H9 (cell line): ENCODE data around the gene ATF2. TPM values are rescaled to one million over a fixed set of nuclear protein-coding genes. Genes with fewer than 3 reads are reported as not detected.
A peak's percentile ranks its signal among the peaks of the same experiment; 100 is the strongest.

Source experiments
- DNase-seq: peaks from one replicate; pipeline ENCODE4 v3.0.0-alpha.2; 2017
- H2AFZ ChIP-seq: one replicate; pipeline ENCODE4 v1.6.1; 2013; ENCODE audit warnings: mild to moderate bottlenecking, low read length, control low read depth, moderate library complexity
- H2AK5ac ChIP-seq: 2 replicates; pipeline ENCODE4 v1.6.1; 2013; ENCODE audit warnings: low read length, control low read depth, mixed read lengths; ENCODE audit not compliant: insufficient read length
- H2BK120ac ChIP-seq: one replicate; pipeline ENCODE4 v1.6.1; 2013; ENCODE audit warnings: low read depth, mild to moderate bottlenecking, low read length, control low read depth, inconsistent platforms; ENCODE audit not compliant: poor library complexity, severe bottlenecking
- H2BK12ac ChIP-seq: 2 replicates; pipeline ENCODE4 v1.6.1; 2013; ENCODE audit warnings: low read length, control low read depth, mixed read lengths, low read depth; ENCODE audit not compliant: insufficient read length
- H2BK15ac ChIP-seq: 2 replicates; pipeline ENCODE4 v1.6.1; 2013; ENCODE audit warnings: low read depth, low read length, control low read depth
- H2BK20ac ChIP-seq: one replicate; pipeline ENCODE4 v1.6.1; 2013; ENCODE audit warnings: low read depth, mild to moderate bottlenecking, low read length, control low read depth, inconsistent platforms; ENCODE audit not compliant: poor library complexity, severe bottlenecking
- H2BK5ac ChIP-seq: 2 replicates; pipeline ENCODE4 v1.6.1; 2013; ENCODE audit warnings: low read length, control low read depth, mixed read lengths; ENCODE audit not compliant: insufficient read length
- H3K14ac ChIP-seq: 2 replicates; pipeline ENCODE4 v1.6.1; 2013; ENCODE audit warnings: low read length, control low read depth; ENCODE audit not compliant: insufficient read depth
- H3K18ac ChIP-seq: 2 replicates; pipeline ENCODE4 v1.6.1; 2013; ENCODE audit warnings: low read depth, mild to moderate bottlenecking, mixed read lengths, low read length, control low read depth; ENCODE audit not compliant: insufficient read length
- H3K23ac ChIP-seq: 2 replicates; pipeline ENCODE4 v1.6.1; 2013; ENCODE audit warnings: low read length, control low read depth, mixed read lengths, low read depth; ENCODE audit not compliant: insufficient read length
- H3K23me2 ChIP-seq: 2 replicates; pipeline ENCODE4 v1.6.1; 2013; ENCODE audit warnings: low read depth, mild to moderate bottlenecking, mixed read lengths, low read length, control low read depth; ENCODE audit not compliant: insufficient read length, poor library complexity, severe bottlenecking
- H3K27ac ChIP-seq: 2 replicates; pipeline ENCODE4 v1.5.1; 2013; ENCODE audit warnings: low read length, control low read depth, mixed read lengths, low read depth; ENCODE audit not compliant: insufficient read length
- H3K27me3 ChIP-seq: 2 replicates; pipeline ENCODE4 v1.6.1; 2013; ENCODE audit warnings: low read length, control low read depth, inconsistent platforms; ENCODE audit not compliant: insufficient read depth
- H3K4ac ChIP-seq: 2 replicates; pipeline ENCODE4 v1.6.1; 2013; ENCODE audit warnings: low read depth, mild to moderate bottlenecking, control low read depth, inconsistent platforms, low read length, moderate library complexity
- H3K4me1 ChIP-seq: 2 replicates; pipeline ENCODE4 v1.6.1; 2013; ENCODE audit warnings: low read length, control low read depth, inconsistent platforms; ENCODE audit not compliant: insufficient read depth
- H3K4me2 ChIP-seq: 2 replicates; pipeline ENCODE4 v1.6.1; 2013; ENCODE audit warnings: low read length, control low read depth, mixed read lengths; ENCODE audit not compliant: insufficient read length, insufficient read depth
- H3K56ac ChIP-seq: 2 replicates; pipeline ENCODE4 v1.6.1; 2013; ENCODE audit warnings: low read depth, mild to moderate bottlenecking, mixed read lengths, low read length, control low read depth; ENCODE audit not compliant: insufficient read length
- H3K79me1 ChIP-seq: 2 replicates; pipeline ENCODE4 v1.6.1; 2013; ENCODE audit warnings: low read depth, mild to moderate bottlenecking, moderate library complexity, low read length, control low read depth, inconsistent platforms; ENCODE audit not compliant: insufficient read depth, poor library complexity, severe bottlenecking
- H3K79me2 ChIP-seq: 2 replicates; pipeline ENCODE4 v1.6.1; 2013; ENCODE audit warnings: low read length, control low read depth, inconsistent platforms; ENCODE audit not compliant: insufficient read depth
- H3K9ac ChIP-seq: 2 replicates; pipeline ENCODE4 v1.6.1; 2013; ENCODE audit warnings: low read length, control low read depth, mixed read lengths; ENCODE audit not compliant: insufficient read length; ENCODE audit errors: extremely low read depth
- H3K9me3 ChIP-seq: one replicate; pipeline ENCODE4 v1.6.1; 2013; ENCODE audit warnings: low read depth, low read length, inconsistent platforms; ENCODE audit not compliant: control insufficient read depth
- H3T11ph ChIP-seq: one replicate; pipeline ENCODE4 v1.6.1; 2013; ENCODE audit warnings: mild to moderate bottlenecking, low read length, control low read depth, inconsistent platforms
- H4K20me1 ChIP-seq: one replicate; pipeline ENCODE4 v1.6.1; 2013; ENCODE audit not compliant: control insufficient read depth, insufficient read length, insufficient read depth
- H4K5ac ChIP-seq: 2 replicates; pipeline ENCODE4 v1.6.1; 2013; ENCODE audit warnings: low read depth, mild to moderate bottlenecking, mixed read lengths, low read length, control low read depth; ENCODE audit not compliant: insufficient read length
- H4K8ac ChIP-seq: replicated peaks from 2 replicates; pipeline ENCODE4 v1.6.1; 2013; ENCODE audit warnings: low read length, control low read depth, mixed read lengths, low read depth; ENCODE audit not compliant: insufficient read length
- H4K91ac ChIP-seq: 2 replicates; pipeline ENCODE4 v1.6.1; 2013; ENCODE audit warnings: low read depth, mild to moderate bottlenecking, moderate library complexity, mixed read lengths, low read length, control low read depth; ENCODE audit not compliant: insufficient read length
- H3K27ac Mint-ChIP-seq, 3 experiments: 2 replicates in 2 of 3; 3 replicates in 1 of 3; pipeline ENCODE4 v1.8.0; 2020 to 2021; ENCODE audit warnings: mixed read lengths in 3 of 3, mild to moderate bottlenecking in 1 of 3, moderate library complexity in 1 of 3
- H3K27me3 Mint-ChIP-seq: 2 replicates; pipeline ENCODE4 v1.8.0; 2021; ENCODE audit warnings: low read depth, mild to moderate bottlenecking, moderate library complexity, mixed read lengths
- H3K36me3 Mint-ChIP-seq, 3 experiments: 2 replicates in 2 of 3; 3 replicates in 1 of 3; pipeline ENCODE4 v1.8.0; 2020 to 2021; ENCODE audit warnings: low read depth in 3 of 3, mixed read lengths in 3 of 3; ENCODE audit not compliant: insufficient read depth in 1 of 3
- H3K4me1 Mint-ChIP-seq, 2 experiments: 2 replicates each; pipeline ENCODE4 v1.8.0; 2020; ENCODE audit warnings: mixed read lengths in 2 of 2
- H3K4me3 Mint-ChIP-seq, 2 experiments: 2 replicates in 1 of 2; 3 replicates in 1 of 2; pipeline ENCODE4 v1.8.0; 2020 to 2021; ENCODE audit warnings: mild to moderate bottlenecking in 2 of 2, mixed read lengths in 2 of 2, moderate library complexity in 1 of 2
- H3K9me3 Mint-ChIP-seq, 2 experiments: 2 replicates in 1 of 2; 3 replicates in 1 of 2; pipeline ENCODE4 v1.8.0; 2020; ENCODE audit warnings: mild to moderate bottlenecking in 2 of 2, mixed read lengths in 2 of 2, moderate library complexity in 1 of 2
- WGBS: extraction: QIAGEN DNeasy Blood & Tissue Kit; methylation state at CpG from one replicate; pipeline ENCODE4 v1.1.7; 2013; ENCODE audit warnings: missing lambda C conversion rate, low lambda C conversion rate, mixed read lengths; ENCODE audit not compliant: insufficient read length; ENCODE audit errors: extremely low coverage; 5-methylcytosine and 5-hydroxymethylcytosine counted together
- total RNA-seq: library from RNA; stranded (reverse); gene quantifications from 2 replicates; pipeline ENCODE4 v1.2.1, GENCODE V29; 2021
- TF ChIP-seq, protein P1 (sequence below): fragments of 200-600 bp; sonication (generic); conservative IDR thresholded peaks from 3 replicates; pipeline ENCODE4 v1.8.0; 2021; ENCODE audit warnings: antibody characterized with exemption, mild to moderate bottlenecking

The ATF2 gene
- total RNA-seq, 1 experiment from 2014 or later = 40.9 TPM

DNA sequence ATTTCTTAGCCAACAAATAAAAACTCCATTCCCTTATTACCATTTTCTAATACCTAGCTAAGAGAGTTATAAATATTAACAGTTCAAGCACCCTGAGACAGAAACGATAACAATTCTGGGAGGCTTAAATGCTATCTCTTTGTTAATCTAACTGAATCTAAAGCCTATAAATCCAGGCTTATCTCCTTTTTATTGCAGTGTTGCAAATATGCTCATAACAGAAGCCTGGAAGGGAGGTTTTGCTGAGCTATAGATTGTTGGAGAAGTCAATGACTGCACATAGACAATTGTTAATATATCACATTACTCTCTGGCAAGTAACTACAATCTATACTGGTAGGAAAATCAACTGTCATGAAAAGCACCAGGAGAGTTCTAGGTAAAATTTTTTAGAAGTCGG, 30.2 kb downstream of the ATF2 start:
- H3K27me3 ChIP-seq = no peaks in the 10 kb centered on the region
- no peak overlapping the region for H4K5ac ChIP-seq
- no peak overlapping the region for H4K91ac ChIP-seq
- no peak overlapping the region for H3K18ac ChIP-seq
- H3K4ac ChIP-seq = no peak overlapping the region
- H3K27ac ChIP-seq = no peak overlapping the region
- no peak overlapping the region for H3K14ac ChIP-seq
- no peak overlapping the region for H2BK15ac ChIP-seq
- no peak overlapping the region for H3T11ph ChIP-seq
- DNase-seq = no peak
- Mint-ChIP-seq H3K4me1 (peaks cover 19 to 22% of the 10 kb centered on the region in 2 experiments), H3K4me3 (no peak overlapping the region), H3K36me3 (peaks cover 11 to 50% (median 34%) of the 10 kb centered on the region in 3 experiments), H3K9me3 (no peaks in the 10 kb centered on the region), H3K27ac (peak overlapping the region in 1 of 3 experiments; percentile 27; a peak in 2 of 7 replicates), H3K27me3 (no peaks in the 10 kb centered on the region)
- no peak overlapping the region for H2BK5ac ChIP-seq
- no peaks in the 10 kb centered on the region for H4K20me1 ChIP-seq
- no peak overlapping the region for H2BK12ac ChIP-seq
- TF ChIP-seq, protein P1, sequence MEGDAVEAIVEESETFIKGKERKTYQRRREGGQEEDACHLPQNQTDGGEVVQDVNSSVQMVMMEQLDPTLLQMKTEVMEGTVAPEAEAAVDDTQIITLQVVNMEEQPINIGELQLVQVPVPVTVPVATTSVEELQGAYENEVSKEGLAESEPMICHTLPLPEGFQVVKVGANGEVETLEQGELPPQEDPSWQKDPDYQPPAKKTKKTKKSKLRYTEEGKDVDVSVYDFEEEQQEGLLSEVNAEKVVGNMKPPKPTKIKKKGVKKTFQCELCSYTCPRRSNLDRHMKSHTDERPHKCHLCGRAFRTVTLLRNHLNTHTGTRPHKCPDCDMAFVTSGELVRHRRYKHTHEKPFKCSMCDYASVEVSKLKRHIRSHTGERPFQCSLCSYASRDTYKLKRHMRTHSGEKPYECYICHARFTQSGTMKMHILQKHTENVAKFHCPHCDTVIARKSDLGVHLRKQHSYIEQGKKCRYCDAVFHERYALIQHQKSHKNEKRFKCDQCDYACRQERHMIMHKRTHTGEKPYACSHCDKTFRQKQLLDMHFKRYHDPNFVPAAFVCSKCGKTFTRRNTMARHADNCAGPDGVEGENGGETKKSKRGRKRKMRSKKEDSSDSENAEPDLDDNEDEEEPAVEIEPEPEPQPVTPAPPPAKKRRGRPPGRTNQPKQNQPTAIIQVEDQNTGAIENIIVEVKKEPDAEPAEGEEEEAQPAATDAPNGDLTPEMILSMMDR = no peak
- no peaks in the 10 kb centered on the region for H3K9me3 ChIP-seq
- H3K4me1 ChIP-seq = peaks cover 2% of the 10 kb centered on the region; the same call in 1 of the 2 replicates
- peaks cover 2% of the 10 kb centered on the region; the same call in 1 of the 2 replicates for H3K79me2 ChIP-seq
- H3K56ac ChIP-seq = no peak overlapping the region
- H3K9ac ChIP-seq = no peak overlapping the region
- H2BK120ac ChIP-seq = no peak overlapping the region
- no peak overlapping the region for H4K8ac ChIP-seq
- no peak overlapping the region for H2AK5ac ChIP-seq
- H3K23ac ChIP-seq = no peak overlapping the region
- H3K23me2 ChIP-seq = no peaks in the 10 kb centered on the region
- H2AFZ ChIP-seq = no peak overlapping the region
- no CpG with 5 or more reads among the region's 2 CpGs for WGBS
- no peak overlapping the region for H3K4me2 ChIP-seq
- H2BK20ac ChIP-seq = no peak overlapping the region
- no peaks in the 10 kb centered on the region for H3K79me1 ChIP-seq
